Thoracic aorta (tissue), 2 donors: ENCODE results near the gene RNF168. TPM values are rescaled to one million over a fixed set of nuclear protein-coding genes. Genes with fewer than 3 reads are reported as not detected.
A peak's percentile ranks its signal among the peaks of the same experiment; 100 is the strongest.

Experiments used
- ATAC-seq: fragments of 150-250 bp; one replicate; pipeline ENCODE4 v1.8.0; 2017; ENCODE audit warnings: low read depth; ENCODE audit not compliant: insufficient number of reproducible peaks, low FRiP score
- DNase-seq: peaks from one replicate; pipeline ENCODE4 v3.0.0-alpha.2; 2020; ENCODE audit warnings: low spot score
- H3K27ac ChIP-seq, 2 donors: fragments of 200-600 bp; sonication (generic); 1 replicate in 1 of 2; 2 replicates in 1 of 2; pipeline ENCODE4 v1.5.1; 2016; ENCODE audit warnings: mild to moderate bottlenecking in 2 of 2, moderate library complexity in 2 of 2
- H3K27me3 ChIP-seq: fragments of 200-600 bp; sonication (generic); replicated peaks from 2 replicates; pipeline ENCODE4 v1.6.0; 2016; ENCODE audit warnings: mild to moderate bottlenecking; ENCODE audit not compliant: insufficient read depth
- H3K36me3 ChIP-seq: fragments of 200-600 bp; sonication (generic); one replicate; pipeline ENCODE4 v1.5.1; 2016
- H3K4me1 ChIP-seq, 2 donors: fragments of 200-600 bp; sonication (generic); 1 replicate in 1 of 2; 2 replicates in 1 of 2; pipeline versions ENCODE4 v1.5.1 to v1.6.0; 2016; ENCODE audit warnings: low read depth in 2 of 2, mild to moderate bottlenecking in 1 of 2; ENCODE audit not compliant: control insufficient read depth in 1 of 2
- H3K4me3 ChIP-seq: fragments of 200-600 bp; sonication (generic); 2 replicates; pipeline ENCODE4 v1.5.1; 2016; ENCODE audit warnings: mild to moderate bottlenecking
- H3K9me3 ChIP-seq: fragments of 200-600 bp; sonication (generic); 2 replicates; pipeline ENCODE4 v1.5.1; 2016
- CTCF ChIP-seq: fragments of 200-600 bp; sonication (generic); IDR thresholded peaks from one replicate; pipeline ENCODE4 v1.5.1; 2019; ENCODE audit warnings: antibody characterized with exemption
- total RNA-seq, 2 donors: library from RNA; depleted of rRNA; stranded (reverse); fragments of >200 nt; gene quantifications; one replicate each; pipeline versions ENCODE4 v1.1.0 to v1.2.3, GENCODE V29; 2016

The RNF168 gene
- total RNA-seq, 2 donors from 2014 or later: 24.0 to 30.8 TPM

DNA sequence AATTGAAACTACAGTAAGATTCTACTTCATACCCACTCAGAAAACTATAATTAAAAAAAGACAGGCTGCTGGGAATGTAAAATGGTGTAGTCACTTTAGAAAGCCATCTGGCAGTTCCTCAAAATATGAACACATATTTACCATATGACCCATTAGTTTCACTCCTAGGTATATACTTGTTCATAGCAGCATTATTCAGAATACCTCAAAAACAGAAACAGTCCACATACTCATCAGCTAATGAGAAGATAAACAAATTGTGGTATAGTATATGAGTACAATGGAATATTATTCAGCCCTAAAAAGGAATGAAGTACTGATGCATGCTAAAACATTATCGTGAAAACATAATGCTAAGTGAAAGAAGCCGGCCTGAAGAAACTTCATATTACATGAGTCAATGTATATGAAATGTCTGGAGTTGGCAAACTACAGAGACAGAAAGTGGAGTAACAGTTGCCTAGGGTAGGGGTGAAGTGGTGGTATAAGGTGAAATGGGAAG lies 41.0 kb upstream of the RNF168 start:
- no peak for ATAC-seq
- no peak overlapping the region for H3K4me3 ChIP-seq
- H3K27me3 ChIP-seq: no peaks in the 10 kb centered on the region
- H3K4me1 ChIP-seq: no peaks in the 10 kb centered on the region
- no peak overlapping the region for H3K27ac ChIP-seq
- DNase-seq: no peak
- no peaks in the 10 kb centered on the region for H3K9me3 ChIP-seq
- TF ChIP-seq CTCF: no peak
- H3K36me3 ChIP-seq: no peaks in the 10 kb centered on the region

DNA sequence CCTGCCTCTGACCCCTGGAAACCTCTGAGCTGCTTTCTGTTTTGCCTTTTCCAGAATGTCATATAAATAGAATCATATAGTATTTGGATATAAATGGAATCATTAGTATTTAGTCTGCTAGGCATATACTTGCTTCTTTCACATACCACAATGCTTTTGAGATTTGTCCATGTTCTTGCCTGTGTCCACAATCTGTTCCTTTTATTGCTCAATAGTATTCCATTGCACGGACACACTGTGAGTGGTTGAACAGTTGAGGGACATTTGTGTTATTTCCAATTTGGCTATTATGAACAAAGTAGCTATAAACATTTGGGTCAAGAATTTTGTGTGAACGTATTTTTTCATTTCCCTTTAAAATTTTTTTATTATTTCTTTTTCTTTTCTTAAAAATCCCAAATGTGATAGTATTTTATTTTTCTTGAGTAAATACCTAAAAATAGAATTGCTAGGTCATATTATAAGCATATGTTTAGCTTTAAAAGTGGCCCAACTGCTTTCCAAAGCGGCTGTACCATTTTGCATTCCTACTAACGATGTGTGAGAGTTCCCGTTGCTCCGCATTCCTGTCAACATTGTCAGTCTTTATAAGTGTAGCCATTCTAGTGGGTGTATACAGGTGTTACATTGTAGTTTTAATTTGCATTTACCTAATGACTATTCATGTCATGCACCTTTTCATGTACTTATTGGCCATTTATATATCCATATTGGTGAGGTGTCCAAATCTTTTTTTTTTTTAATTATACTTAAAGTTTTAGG lies 38.3 kb upstream of the RNF168 start:
- no peak for TF ChIP-seq CTCF
- H3K27me3 ChIP-seq: no peaks in the 10 kb centered on the region

GRCh38 chr3:196537319-196537984 lies 33.9 kb upstream of the RNF168 start:
- no peak overlapping the region for H3K27ac ChIP-seq
- no peak for DNase-seq
- H3K4me1 ChIP-seq: no peaks in the 10 kb centered on the region
- H3K4me3 ChIP-seq: no peak overlapping the region
- no peaks in the 10 kb centered on the region for H3K27me3 ChIP-seq
- no peak for ATAC-seq
- no peaks in the 10 kb centered on the region for H3K36me3 ChIP-seq
- TF ChIP-seq CTCF: peak; percentile 56
- no peaks in the 10 kb centered on the region for H3K9me3 ChIP-seq

More for the DNA sequence above, 38.3 kb upstream of the RNF168 start:
- Histone ChIP-seq H3K27ac (no peak overlapping the region), H3K36me3 (no peaks in the 10 kb centered on the region), H3K9me3 (no peaks in the 10 kb centered on the region), H3K4me1 (no peaks in the 10 kb centered on the region), H3K4me3 (no peak overlapping the region)
- ATAC-seq (no peak), DNase-seq (no peak)

DNA sequence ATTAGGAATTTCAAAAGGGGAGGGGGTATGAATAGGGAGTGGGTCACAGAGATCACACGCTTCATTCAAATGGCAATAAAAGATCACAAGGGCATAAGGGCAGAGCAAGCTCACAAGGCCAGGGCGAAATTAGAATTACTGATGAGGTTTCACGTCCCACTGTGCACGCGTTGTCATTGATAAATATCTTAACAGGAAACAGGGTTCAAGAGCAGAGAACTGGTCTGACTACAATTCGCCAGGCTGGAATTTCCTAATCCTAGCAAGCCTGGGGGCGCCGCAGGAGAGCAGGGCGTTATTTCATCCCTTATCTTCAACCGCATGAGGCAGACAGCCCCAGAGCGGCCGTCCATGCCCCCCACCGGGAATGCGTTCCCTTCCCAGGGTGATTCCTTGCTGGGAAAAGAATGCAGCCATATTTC lies 29.7 kb upstream of the RNF168 start:
- Histone ChIP-seq H3K9me3 (no peaks in the 10 kb centered on the region), H3K27ac (no peak overlapping the region), H3K36me3 (no peaks in the 10 kb centered on the region), H3K4me3 (no peak overlapping the region), H3K27me3 (no peaks in the 10 kb centered on the region), H3K4me1 (peaks cover 0 to 5% of the 10 kb centered on the region in 2 donors)
- TF ChIP-seq CTCF: no peak
- ATAC-seq: no peak
- no peak for DNase-seq

GRCh38 chr3:196531418-196531817 lies 27.9 kb upstream of the RNF168 start:
- H3K27me3 ChIP-seq: no peaks in the 10 kb centered on the region
- no peak for DNase-seq
- no peak for ATAC-seq

More at GRCh38 chr3:196531418-196531817, 27.9 kb upstream of the RNF168 start:
- Histone ChIP-seq H3K4me1 (peaks cover 0 to 5% of the 10 kb centered on the region in 2 donors), H3K9me3 (no peaks in the 10 kb centered on the region), H3K27ac (no peak overlapping the region), H3K36me3 (no peaks in the 10 kb centered on the region), H3K4me3 (no peak overlapping the region)
- TF ChIP-seq CTCF: no peak
